ENCODE measurements around the gene ATP23.

Gene ATP23

GRCh38 chr12:57983146-57983857 lies 41.9 kb downstream of the ATP23 start:
- DNase-seq (ENCODE audit: low spot score), result no peak

GRCh38 chr12:57983858-57984505 lies 42.6 kb downstream of the ATP23 start:
- DNase-seq (ENCODE audit: low spot score), result no peak

DNA sequence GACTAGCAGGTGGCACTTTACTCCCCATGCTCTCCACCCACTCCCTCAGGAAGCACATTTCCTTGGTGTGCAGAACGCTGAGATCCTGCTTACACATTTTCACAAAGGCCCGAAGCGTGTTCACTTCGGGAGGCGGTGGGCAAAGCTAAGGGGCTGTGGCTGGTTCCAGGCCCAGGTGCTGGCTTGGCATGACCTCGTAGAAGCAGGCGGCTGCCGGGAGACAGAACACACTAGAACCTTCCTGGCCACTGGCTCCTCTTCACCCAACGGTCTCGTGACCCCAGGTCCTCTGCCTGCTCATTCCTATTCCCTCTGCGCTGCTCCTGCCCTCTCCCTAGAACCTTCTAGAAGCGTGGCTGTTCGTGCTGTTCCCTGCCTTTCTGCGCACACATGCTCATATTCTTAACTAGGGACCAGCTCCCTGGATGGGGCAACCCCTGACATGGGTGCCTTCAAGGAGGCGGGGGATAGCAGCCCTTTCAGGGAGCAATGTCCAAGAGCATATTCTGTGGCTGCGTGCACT lies 43.3 kb downstream of the ATP23 start:
- no peak for DNase-seq (ENCODE audit: low spot score)

GRCh38 chr12:57985685-57986084 lies 44.3 kb downstream of the ATP23 start:
- DNase-seq (ENCODE audit: low spot score), result no peak

DNA sequence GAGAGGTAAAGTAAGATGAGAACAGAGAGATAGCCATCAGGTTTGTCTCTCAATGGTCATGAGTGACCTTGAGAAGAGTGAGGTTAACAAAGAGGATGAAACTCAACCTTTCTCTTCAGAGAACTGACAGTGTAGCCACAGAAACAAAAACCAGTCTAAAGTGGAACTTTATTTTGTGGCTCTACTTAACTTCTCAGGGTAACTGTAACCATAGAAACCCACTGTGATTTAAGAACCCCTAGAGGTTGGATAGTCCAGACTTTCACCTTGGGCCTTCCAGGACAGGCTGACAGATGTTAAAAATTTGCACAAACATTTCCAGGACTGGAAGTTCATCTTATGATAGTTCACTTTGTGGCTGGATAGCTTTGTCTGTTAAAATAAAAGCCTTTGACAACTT lies 48.5 kb downstream of the ATP23 start:
- DNase-seq (ENCODE audit: low spot score), result no peak

- DNase-seq (ENCODE audit: low spot score), result no peak
Measured at GRCh38 chr12:57990241-57990883, 49.0 kb downstream of the ATP23 start.

GRCh38 chr12:57992001-57992400 lies 50.6 kb downstream of the ATP23 start:
- no peak for DNase-seq (ENCODE audit: low spot score)

GRCh38 chr12:57993030-57993429 lies 51.7 kb downstream of the ATP23 start:
- DNase-seq (ENCODE audit: low spot score), result no peak

DNA sequence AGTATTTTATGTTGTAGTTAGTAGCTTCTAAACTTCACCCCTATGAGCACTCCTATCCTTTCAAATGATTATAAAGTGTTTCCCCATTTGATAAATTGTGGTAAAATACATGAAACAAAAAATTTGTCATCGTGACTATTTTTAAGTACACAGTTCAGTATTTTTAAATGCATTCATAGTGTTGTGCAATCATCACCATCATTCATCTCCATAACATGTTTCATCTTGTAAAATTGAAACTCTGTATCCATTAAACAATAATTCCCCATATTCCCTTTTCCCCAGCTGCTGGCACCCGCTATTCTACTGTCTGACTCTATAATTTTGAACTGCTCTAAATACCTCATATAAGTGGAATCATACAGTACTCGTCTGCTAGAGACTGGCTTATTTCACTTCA lies 52.5 kb downstream of the ATP23 start:
- no peak for DNase-seq (ENCODE audit: low spot score)

DNA sequence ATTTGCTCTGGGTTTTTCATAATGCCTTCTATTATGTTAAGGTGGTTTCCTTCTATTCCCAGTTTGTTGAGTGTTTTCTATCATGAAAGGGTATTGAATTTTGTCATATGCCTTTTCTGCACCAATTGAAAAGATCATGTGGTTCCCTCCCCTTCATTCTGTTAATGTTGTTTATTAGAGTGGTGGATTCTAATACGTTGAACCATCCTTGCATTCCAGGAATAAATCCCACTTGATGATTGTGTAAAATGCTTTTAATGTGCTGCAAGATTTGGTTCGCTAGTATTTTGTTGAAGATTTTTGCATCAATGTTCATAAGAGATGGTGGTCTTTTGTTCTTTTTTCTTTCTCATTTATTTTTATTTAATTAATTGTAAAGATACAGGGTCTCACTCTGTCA lies 55.2 kb downstream of the ATP23 start:
- no peak for DNase-seq (ENCODE audit: low spot score)

DNA sequence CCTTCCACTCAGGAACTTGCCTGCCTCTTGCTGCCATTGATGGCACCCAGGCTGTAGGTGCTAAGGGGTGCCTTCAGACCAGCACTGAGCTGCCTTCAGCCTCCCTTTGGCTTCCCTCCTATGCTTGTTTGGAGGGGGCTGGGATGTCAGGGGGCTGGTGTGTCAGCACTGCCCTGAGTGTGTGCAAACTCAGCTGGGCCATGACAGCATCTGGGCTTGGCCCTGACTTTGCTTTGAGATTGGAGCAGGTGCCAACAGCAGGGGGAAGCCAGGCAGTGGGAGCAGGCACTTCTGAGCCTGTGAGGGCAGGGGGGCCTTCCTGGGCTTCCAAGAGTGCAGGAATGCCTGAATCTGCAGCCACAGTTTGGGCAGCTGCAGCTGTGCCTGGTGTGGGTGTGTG lies 56.9 kb downstream of the ATP23 start:
- no peak for DNase-seq (ENCODE audit: low spot score)

- no peak for DNase-seq (ENCODE audit: low spot score)
Measured at GRCh38 chr12:58000499-58000898, 59.1 kb downstream of the ATP23 start.

GRCh38 chr12:58007875-58008274 lies 66.5 kb downstream of the ATP23 start:
- no peak for DNase-seq (ENCODE audit: low spot score)

- no peak for DNase-seq (ENCODE audit: low spot score)
Measured at GRCh38 chr12:58008634-58009033, 67.3 kb downstream of the ATP23 start.

Measured in CD4-positive, alpha-beta T cell treated with Interleukin-2 at 100 ng/mL for 4 hours (primary cell).